Neural cell (in vitro differentiated cells): ENCODE data around the gene FAM174C.
A peak's percentile ranks its signal among the peaks of the same experiment; 100 is the strongest.

ENCODE experiments used
- CTCF ChIP-seq: fragments of 450-650 bp; IDR thresholded peaks from 2 replicates; pipeline ENCODE4 v1.5.1; 2014; ENCODE audit warnings: antibody characterized with exemption, mild to moderate bottlenecking, moderate library complexity; ENCODE audit not compliant: poor library complexity, severe bottlenecking
- EZH2 ChIP-seq: fragments of 200-600, 300-800 bp; shearing (Covaris generic), sonication (generic); IDR thresholded peaks from 2 replicates; pipeline ENCODE4 v1.6.1; 2014; ENCODE audit warnings: antibody characterized with exemption, low read length, borderline replicate concordance, mild to moderate bottlenecking; ENCODE audit not compliant: insufficient read depth, poor library complexity, severe bottlenecking
- POLR2AphosphoS5 ChIP-seq: IDR thresholded peaks from 2 replicates; pipeline ENCODE4 v1.6.1; 2012
- RAD21 ChIP-seq: fragments of 450-650 bp; conservative IDR thresholded peaks from 2 replicates; pipeline ENCODE4 v1.6.1; 2014; ENCODE audit warnings: antibody characterized with exemption, mild to moderate bottlenecking, moderate library complexity
- REST ChIP-seq: IDR thresholded peaks from 2 replicates; pipeline ENCODE4 v1.6.1; 2012; ENCODE audit warnings: borderline replicate concordance
- TAF1 ChIP-seq: IDR thresholded peaks from 2 replicates; pipeline ENCODE4 v1.6.1; 2012; ENCODE audit warnings: low read depth

DNA sequence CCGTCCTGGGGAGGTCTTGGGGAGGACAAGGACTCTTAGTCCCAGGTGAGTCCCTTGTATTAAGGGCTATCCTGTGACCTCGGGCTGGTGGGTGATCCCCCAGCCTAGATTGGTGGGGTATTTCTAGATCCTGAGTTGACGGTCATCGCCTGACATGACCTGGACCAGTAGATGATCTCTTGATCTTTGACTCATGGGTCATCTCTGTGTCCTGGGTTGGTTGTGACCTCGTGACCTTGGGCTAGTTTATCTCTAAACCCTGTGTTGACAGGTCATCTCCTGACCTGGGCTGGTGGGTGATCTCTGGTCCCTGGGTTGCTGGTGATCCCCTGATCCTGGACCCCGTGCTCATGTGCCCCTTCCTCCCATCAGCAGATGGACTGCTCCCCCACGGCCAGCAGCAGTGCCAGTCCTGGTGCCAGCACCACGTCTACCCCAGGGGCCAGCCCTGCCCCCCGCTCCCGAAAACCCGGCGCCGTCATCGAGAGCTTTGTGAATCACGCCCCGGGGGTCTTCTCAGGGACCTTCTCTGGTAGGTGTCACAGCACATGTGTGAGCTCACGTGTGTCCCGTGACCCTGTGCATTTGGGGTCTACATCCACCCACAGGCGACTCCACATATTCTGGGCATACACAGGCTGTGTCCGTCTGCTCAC lies 20.7 kb upstream of the FAM174C start:
- TF ChIP-seq CTCF (no peak), REST (no peak), EZH2 (no peak), RAD21 (no peak), TAF1 (no peak), POLR2AphosphoS5 (peak; percentile 13)
